GM12878 (cell line): ENCODE data around the gene MYO7A. TPM values are rescaled to one million over a fixed set of nuclear protein-coding genes. Genes with fewer than 3 reads are reported as not detected.

Source experiments
- ATAC-seq: fragments of 200-7000 bp; cut with Tn5 transposase; 3 replicates; pipeline ENCODE4 v1.9.1; 2020; ENCODE audit warnings: mild to moderate bottlenecking, moderate library complexity
- BruUV-seq: library from RNA; stranded (reverse); fragments of 400-500 nt; replicated peaks from 2 replicates; lab custom pipeline; 2021; lab: Mats Ljungman, UMichigan
- CTCF ChIA-PET: fragments of 300-600 bp; sonication (Branson Sonifier 250); formaldehyde crosslinking; extraction: SDS; loops from one replicate; lab custom pipeline; 2021; ENCODE audit warnings: inconsistent platforms; lab: Yijun Ruan, JAX
- POLR2A ChIA-PET: fragments of 350-600 bp; formaldehyde crosslinking; extraction: SDS; loops from one replicate; lab custom pipeline; 2021; ENCODE audit warnings: inconsistent platforms; lab: Charles Lee
- RAD21 ChIA-PET: fragments of 300-600 bp; sonication (Branson Sonifier 250); formaldehyde crosslinking; loops from one replicate; lab custom pipeline; 2023; ENCODE audit warnings: antibody characterized with exemption; ENCODE audit not compliant: unreplicated experiment; lab: Charles Lee
- SMC1A ChIA-PET: fragments of 300-600 bp; sonication (Branson Sonifier 250); formaldehyde crosslinking; loops from one replicate; lab custom pipeline; 2023; ENCODE audit not compliant: unreplicated experiment, uncharacterized antibody; lab: Charles Lee
- DNase-seq: peaks from one replicate; pipeline ENCODE4 v3.0.0-alpha.2; 2011; ENCODE audit warnings: low read depth, low spot score
- FAIRE-seq: peaks from 3 replicates; lab custom pipeline; 2011; peaks lifted over from hg19 to GRCh38; lab: Jason Lieb, UNC
- H2AFZ ChIP-seq: 2 replicates; pipeline ENCODE4 v1.6.0; 2011; ENCODE audit warnings: low read depth, low read length, control low read depth; ENCODE audit not compliant: control insufficient read depth
- H3K27ac ChIP-seq: 2 replicates; pipeline ENCODE4 v1.5.1; 2011; ENCODE audit warnings: control low read depth; ENCODE audit not compliant: control insufficient read depth, insufficient read depth
- H3K27me3 ChIP-seq, 2 experiments: replicated peaks in 1 of 2; 2 replicates each; pipeline versions ENCODE4 v1.6.0 to v1.6.1; 2011; ENCODE audit warnings: low read length in 1 of 2; ENCODE audit not compliant: control insufficient read depth in 2 of 2, insufficient read depth in 2 of 2
- H3K36me3 ChIP-seq, 2 experiments: 2 replicates each; pipeline ENCODE4 v1.5.1; 2011; ENCODE audit warnings: low read length in 1 of 2; ENCODE audit not compliant: control insufficient read depth in 2 of 2, insufficient read depth in 2 of 2
- H3K4me1 ChIP-seq: 2 replicates; pipeline ENCODE4 v1.6.1; 2011; ENCODE audit warnings: mild to moderate bottlenecking, low read length, moderate library complexity, mixed read lengths; ENCODE audit not compliant: control insufficient read depth, insufficient read depth
- H3K4me2 ChIP-seq: 2 replicates; pipeline ENCODE4 v1.6.0; 2011; ENCODE audit warnings: control low read depth; ENCODE audit not compliant: control insufficient read depth, insufficient read depth
- H3K4me3 ChIP-seq: fragments of 200-600 bp; sonication (generic); 2 replicates; pipeline ENCODE4 v1.5.1; 2016
- H3K79me2 ChIP-seq: 2 replicates; pipeline ENCODE4 v1.6.0; 2011; ENCODE audit warnings: low read length; ENCODE audit not compliant: control insufficient read depth, insufficient read depth
- H3K9ac ChIP-seq: 2 replicates; pipeline ENCODE4 v1.8.0; 2011; ENCODE audit warnings: low read length, control low read depth, mixed read lengths; ENCODE audit not compliant: control insufficient read depth, insufficient read depth
- H3K9me3 ChIP-seq: replicated peaks from 3 replicates; pipeline ENCODE4 v1.5.1; 2011; ENCODE audit warnings: mild to moderate bottlenecking, low read length; ENCODE audit not compliant: control insufficient read depth, insufficient read depth
- H4K20me1 ChIP-seq: 2 replicates; pipeline ENCODE4 v1.6.0; 2011; ENCODE audit not compliant: control insufficient read depth, insufficient read depth
- EP300 ChIP-seq, 2 experiments: fragments of 150-350 bp in 1 of 2; IDR thresholded peaks; 2 replicates each; pipeline ENCODE4 v1.6.1; 2011 to 2012; ENCODE audit warnings: low read depth in 2 of 2, low read length in 2 of 2, borderline replicate concordance in 1 of 2, improper control_type of control experiment in 1 of 2, inconsistent platforms in 1 of 2; ENCODE audit not compliant: control insufficient read depth in 1 of 2
- EZH2 ChIP-seq: IDR thresholded peaks from 2 replicates; pipeline ENCODE4 v1.6.1; 2012; ENCODE audit warnings: low read depth, mild to moderate bottlenecking, control low read depth, inconsistent platforms, low read length, borderline replicate concordance; ENCODE audit not compliant: control insufficient read depth
- FOXM1 ChIP-seq: IDR thresholded peaks from 2 replicates; pipeline ENCODE4 v1.6.1; 2012; ENCODE audit warnings: low read depth, mild to moderate bottlenecking, inconsistent platforms, low read length, moderate library complexity
- GABPA ChIP-seq: IDR thresholded peaks from 2 replicates; pipeline ENCODE4 v1.6.1; 2014; ENCODE audit warnings: antibody characterized with exemption, low read depth, mild to moderate bottlenecking, inconsistent platforms
- JUNB ChIP-seq: IDR thresholded peaks from 2 replicates; pipeline ENCODE4 v1.6.1; 2016; ENCODE audit warnings: antibody characterized with exemption, mild to moderate bottlenecking
- JUND ChIP-seq: IDR thresholded peaks from 2 replicates; pipeline ENCODE4 v1.6.1; 2012; ENCODE audit warnings: low read depth, mild to moderate bottlenecking, low read length, improper control_type of control experiment, moderate library complexity
- MTA2 ChIP-seq: fragments of 450-650 bp; IDR thresholded peaks from 2 replicates; pipeline ENCODE4 v1.6.1; 2016; ENCODE audit warnings: low read depth, mild to moderate bottlenecking, moderate library complexity
- NBN ChIP-seq: fragments of 450-650 bp; IDR thresholded peaks from 2 replicates; pipeline ENCODE4 v1.6.1; 2016
- NFXL1 ChIP-seq: fragments of 450-650 bp; IDR thresholded peaks from 2 replicates; pipeline ENCODE4 v1.6.1; 2017; ENCODE audit warnings: antibody characterized with exemption, mild to moderate bottlenecking, borderline replicate concordance
- NR2C2 ChIP-seq: IDR thresholded peaks from 2 replicates; pipeline ENCODE4 v1.6.1; 2011; ENCODE audit warnings: borderline replicate concordance, low read depth; ENCODE audit not compliant: control insufficient read depth, insufficient read length
- POLR2AphosphoS5 ChIP-seq: IDR thresholded peaks from 2 replicates; pipeline ENCODE4 v1.6.1; 2011; ENCODE audit warnings: mild to moderate bottlenecking, low read length, inconsistent platforms
- SMARCA5 ChIP-seq: fragments of 450-650 bp; IDR thresholded peaks from 2 replicates; pipeline ENCODE4 v1.6.1; 2017; ENCODE audit warnings: mild to moderate bottlenecking
- SPI1 ChIP-seq: IDR thresholded peaks from 2 replicates; pipeline ENCODE4 v1.6.1; 2011; ENCODE audit warnings: low read depth, mild to moderate bottlenecking, low read length, moderate library complexity, borderline replicate concordance; ENCODE audit not compliant: insufficient read depth
- SREBF1 ChIP-seq: IDR thresholded peaks from 2 replicates; pipeline ENCODE4 v1.6.1; 2012; ENCODE audit warnings: mild to moderate bottlenecking, low read length
- STAT1 ChIP-seq: fragments of 450-650 bp; conservative IDR thresholded peaks from 2 replicates; pipeline ENCODE4 v1.6.1; 2014; ENCODE audit warnings: antibody characterized with exemption, mild to moderate bottlenecking
- TCF7 ChIP-seq: IDR thresholded peaks from 2 replicates; pipeline ENCODE4 v1.6.1; 2014; ENCODE audit warnings: antibody characterized with exemption, borderline replicate concordance
- WRNIP1 ChIP-seq: IDR thresholded peaks from 2 replicates; pipeline ENCODE4 v1.6.1; 2011; ENCODE audit warnings: low read depth, low read length, improper control_type of control experiment, borderline replicate concordance
- ZNF622 ChIP-seq: fragments of 450-650 bp; IDR thresholded peaks from 2 replicates; pipeline ENCODE4 v1.6.1; 2017; ENCODE audit warnings: mild to moderate bottlenecking, inconsistent platforms
- WGBS: methylation state at CpG from one replicate; pipeline ENCODE4 v1.1.6; 2016; ENCODE audit warnings: low lambda C conversion rate; ENCODE audit not compliant: insufficient replicate concordance, insufficient coverage; ENCODE audit errors: missing lambda C conversion rate; 5-methylcytosine and 5-hydroxymethylcytosine counted together
- in situ Hi-C: fragments of 300-500 bp; cut with MboI; formaldehyde crosslinking; loops from 9 replicates; pipeline ENCODE4 v1.14.3; 2018; ENCODE audit warnings: mixed read lengths
- intact Hi-C: fragments of 100-400 bp; cut with micrococcal nuclease; formaldehyde crosslinking; loops from one replicate; pipeline ENCODE4 v1.14.2; 2022; ENCODE audit not compliant: unreplicated experiment
- polyA plus RNA-seq, 11 experiments: library from polyadenylated mRNA; depleted of rRNA in 4 of 11; unstranded in 6 of 11; stranded (reverse) in 5 of 11; fragments of >200 nt; fragmentation: Nextera tagmentation in 4 of 11; fragmentation: Illumina TruSeq in 1 of 11; extraction: Ambion mirVana in 4 of 11; extraction: Trizol in 1 of 11; gene quantifications; 1 replicate in 1 of 11; 2 replicates in 10 of 11; pipeline versions ENCODE4 v1.2.1 to v1.2.3, GENCODE V29; 2011 to 2016; ENCODE audit warnings: inconsistent platforms in 2 of 11, missing spikeins in 2 of 11, low read depth in 1 of 11
- total RNA-seq, 4 experiments: library from RNA; depleted of rRNA in 3 of 4; stranded (reverse); fragments of >200 nt in 3 of 4; fragmentation: Illumina TruSeq in 1 of 4; extraction: Trizol in 1 of 4; gene quantifications; 2 replicates each; pipeline versions ENCODE4 v1.2.1 to v1.2.3, GENCODE V29; 2013 to 2021

MYO7A gene
- total and polyA plus RNA-seq, 10 of the 15 experiments (the other 5 are each of a cell fraction or from before 2014, with no cell fraction given): 0.01 to 0.21 (median 0.04) TPM; not detected in 6

DNA sequence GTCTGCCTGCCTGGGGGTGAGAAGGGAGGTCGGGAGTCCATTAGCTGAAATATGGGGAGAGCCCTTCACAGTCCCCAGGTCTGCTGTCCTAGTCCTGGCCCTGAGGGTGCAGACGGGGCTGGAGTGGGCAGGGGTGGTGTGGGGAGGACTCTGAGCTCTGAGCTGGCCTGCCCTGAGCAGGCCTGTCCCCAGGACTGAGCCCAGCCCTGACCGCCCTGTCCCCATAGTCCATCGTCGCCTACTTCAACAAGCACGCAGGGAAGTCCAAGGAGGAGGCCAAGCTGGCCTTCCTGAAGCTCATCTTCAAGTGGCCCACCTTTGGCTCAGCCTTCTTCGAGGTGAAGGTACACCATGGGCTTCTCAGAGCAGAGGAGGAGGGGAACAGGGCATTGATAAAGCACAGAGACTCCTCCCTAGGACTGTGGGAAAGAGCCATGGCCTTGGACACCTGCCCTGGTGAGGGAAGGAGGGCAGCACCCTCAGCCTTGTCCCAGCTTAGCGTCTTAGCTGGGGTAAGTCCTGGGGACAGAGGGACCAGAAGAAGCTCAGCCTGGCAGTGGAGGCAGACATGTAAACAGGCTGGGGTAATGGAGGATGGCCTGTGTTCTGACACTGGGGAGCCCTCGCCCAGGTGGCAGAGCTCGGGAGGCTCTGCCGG is 83.7 kb downstream of the MYO7A start:
- 45% methylated on average over 11 of the region's 11 CpGs for WGBS
- no peaks in the 10 kb centered on the region for H3K9me3 ChIP-seq
- H3K4me1 ChIP-seq: no peaks in the 10 kb centered on the region
- DNase-seq (no peak), FAIRE-seq (no peak), ATAC-seq (no peak)
- TF ChIP-seq JUNB (no peak), TCF7 (no peak), FOXM1 (no peak), EZH2 (no peak), ZNF622 (no peak), NBN (no peak), NR2C2 (no peak), JUND (no peak), MTA2 (no peak), SMARCA5 (no peak), SPI1 (no peak), WRNIP1 (no peak), GABPA (no peak), SREBF1 (no peak), STAT1 (no peak), POLR2AphosphoS5 (no peak), EP300 (IDR thresholded peaks at IDR 0.05; ENCODE audit: borderline replicate concordance in 1 of 2, control insufficient read depth in 1 of 2, low read depth in 2 of 2, low read length in 2 of 2) (no peak), NFXL1 (no peak)
- ChIA-PET POLR2A (no interaction called here), SMC1A (no interaction called here), RAD21 (no interaction called here), CTCF (no interaction called here)
- H4K20me1 ChIP-seq: no peaks in the 10 kb centered on the region
- H2AFZ ChIP-seq: no peak overlapping the region
- H3K27me3 ChIP-seq: no peaks in the 10 kb centered on the region
- in situ Hi-C loops (no loop called here), intact Hi-C loops (no loop called here)
- no peak overlapping the region for H3K27ac ChIP-seq
- no peaks in the 10 kb centered on the region for H3K36me3 ChIP-seq
- H3K79me2 ChIP-seq: no peaks in the 10 kb centered on the region
- no peak overlapping the region for H3K4me3 ChIP-seq
- H3K4me2 ChIP-seq: no peak overlapping the region
- no TSS peak for BruUV-seq
- no peak overlapping the region for H3K9ac ChIP-seq
